GM18520 (cell line): ENCODE results near the gene NOL9.

ENCODE experiments used
- ATAC-seq: cut with Tn5 transposase; IDR thresholded peaks from one replicate; pipeline ENCODE4 v1.9.1; 2021; ENCODE audit not compliant: unreplicated experiment

NOL9 gene

GRCh38 chr1:6526316-6526715, 28.0 kb downstream of the NOL9 start:
- no peak for ATAC-seq

DNA sequence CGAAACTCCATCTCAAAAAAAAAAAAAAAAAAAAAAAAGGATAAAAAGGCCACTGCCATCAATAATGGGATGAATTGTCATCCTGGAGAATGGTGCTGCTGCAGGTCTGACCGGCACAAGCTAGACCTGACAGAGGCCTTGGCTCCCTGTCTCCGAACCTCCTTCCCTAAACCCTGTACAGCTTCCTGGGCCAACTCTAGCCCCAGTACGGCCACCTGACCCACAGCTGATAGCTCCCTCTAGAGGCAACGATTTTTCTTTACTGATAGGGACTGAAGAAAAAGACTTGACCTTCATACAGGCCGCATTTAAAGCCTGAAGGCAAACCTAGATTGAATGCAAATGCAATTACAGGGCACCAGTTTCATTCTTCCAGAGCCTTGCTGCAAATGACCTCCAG, 30.7 kb downstream of the NOL9 start:
- no peak for ATAC-seq

GRCh38 chr1:6521536-6521935, 32.8 kb downstream of the NOL9 start:
- no peak for ATAC-seq

DNA sequence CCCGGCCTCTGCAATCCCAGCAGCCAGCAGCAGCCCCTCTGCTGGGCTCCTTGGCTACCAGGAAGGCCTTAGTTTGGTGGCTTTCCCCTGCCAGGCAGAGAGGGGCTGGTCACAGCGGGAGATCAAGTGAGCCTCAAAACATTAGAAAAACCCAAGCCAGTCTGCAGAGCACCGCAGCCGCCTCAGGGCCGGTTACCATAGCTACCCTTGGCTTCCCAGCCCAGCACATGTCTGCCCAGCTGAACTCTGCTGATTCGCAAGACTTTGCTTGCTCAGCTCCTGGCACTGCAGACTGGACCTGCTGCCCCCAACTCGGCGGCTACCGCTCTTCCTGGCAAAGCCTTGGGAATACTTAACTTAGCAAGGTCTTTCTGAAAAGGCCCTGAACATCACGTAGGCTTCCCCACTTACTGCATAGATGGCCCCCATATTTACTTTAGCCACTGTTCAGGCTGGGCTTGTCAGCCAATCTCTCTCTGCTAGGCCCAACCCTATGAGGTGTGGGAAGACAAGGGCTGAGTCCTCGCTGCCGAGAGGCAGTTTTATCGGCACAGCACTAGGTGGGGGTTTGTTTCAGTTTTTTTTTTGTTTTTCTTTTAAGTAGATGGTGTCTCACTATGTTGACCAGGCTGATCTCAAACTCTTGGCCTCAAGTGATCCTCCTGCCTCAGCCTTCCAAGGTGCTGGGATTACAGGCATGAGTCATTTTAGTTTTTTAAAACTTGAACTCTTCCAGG, 34.2 kb downstream of the NOL9 start:
- no peak for ATAC-seq

DNA sequence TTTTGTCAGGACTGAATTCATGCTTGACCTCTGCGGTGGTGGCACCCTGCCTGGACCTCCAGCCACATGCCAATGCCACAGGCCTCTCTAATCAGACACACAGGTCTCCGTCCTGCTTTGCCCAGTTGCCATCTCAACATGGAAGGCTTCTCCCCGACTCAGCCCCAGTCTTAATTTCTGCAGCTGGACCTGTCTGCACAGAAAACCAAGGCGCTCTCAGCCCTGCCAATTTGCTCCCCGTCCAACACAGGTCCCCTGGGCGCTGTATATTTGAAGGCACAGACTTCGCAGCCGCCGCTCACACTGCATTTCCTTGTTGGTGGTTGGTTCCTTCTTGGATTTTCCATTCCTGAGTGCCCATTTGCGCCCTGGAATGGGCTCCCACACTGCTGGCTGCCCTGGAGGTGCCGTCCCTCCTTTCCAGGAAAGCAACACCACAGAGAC, 34.8 kb downstream of the NOL9 start:
- ATAC-seq, result no peak

DNA sequence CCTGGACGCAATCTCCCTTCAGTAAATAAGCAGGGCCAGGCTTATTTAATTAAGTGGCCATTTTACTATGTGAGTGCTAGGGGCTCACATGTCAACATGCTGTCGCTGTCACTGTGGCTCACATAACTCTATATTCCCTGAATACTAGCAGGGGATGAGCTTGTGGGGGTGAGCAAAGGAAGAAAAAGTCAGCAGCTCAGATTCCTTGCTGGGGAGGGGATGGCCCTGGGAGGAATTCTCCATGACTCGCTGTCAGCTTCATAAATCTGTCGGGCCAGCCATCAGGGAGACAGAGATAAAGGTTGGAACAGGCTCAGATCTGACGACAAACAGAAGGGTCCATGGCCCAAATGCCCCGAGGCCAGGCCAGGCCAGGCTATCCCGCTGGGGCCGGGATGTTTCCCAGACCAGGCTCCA, 36.9 kb downstream of the NOL9 start:
- no peak for ATAC-seq

GRCh38 chr1:6515771-6516170, 38.5 kb downstream of the NOL9 start:
- no peak for ATAC-seq

DNA sequence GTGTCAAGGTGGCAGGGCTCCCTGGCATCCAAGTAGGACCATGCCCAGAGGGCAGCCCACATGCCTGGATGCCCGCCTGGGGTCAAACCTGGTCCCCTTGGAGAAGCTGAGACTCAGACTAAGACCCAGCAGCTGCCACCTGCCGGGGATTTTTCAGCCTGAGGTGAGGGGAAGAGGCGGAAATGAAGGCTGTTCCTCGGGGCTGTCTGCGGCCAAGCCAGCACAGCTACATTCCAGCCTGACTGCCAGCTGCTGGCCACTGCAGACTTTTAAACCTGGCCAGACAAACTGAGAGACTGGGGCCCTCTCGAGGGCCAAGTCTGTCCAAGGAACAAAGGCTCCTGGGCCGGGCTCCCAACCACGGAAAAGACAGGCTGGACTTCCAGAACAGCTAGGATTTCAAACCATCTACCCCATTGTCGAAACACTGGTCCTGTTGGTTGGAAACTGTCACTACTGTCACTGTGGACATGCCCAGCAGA, 41.0 kb downstream of the NOL9 start:
- ATAC-seq, result no peak

DNA sequence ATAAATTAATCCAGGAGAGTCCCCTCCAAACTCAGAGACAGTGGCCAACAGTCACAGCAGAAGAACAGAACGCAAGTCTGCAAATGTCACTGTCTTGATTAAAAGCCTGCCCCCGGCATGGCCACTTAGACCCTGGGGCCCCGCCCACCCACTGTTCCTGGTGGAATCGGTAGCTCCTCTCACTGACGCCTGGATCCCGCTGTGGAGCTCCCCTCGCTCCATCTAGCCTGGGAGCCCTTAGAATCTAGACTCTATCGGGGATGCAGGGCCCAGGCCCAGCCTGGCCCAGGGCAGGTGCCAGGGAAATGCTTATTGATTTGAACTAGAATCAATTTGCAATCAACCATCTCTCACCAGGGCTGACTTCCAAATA, 41.4 kb downstream of the NOL9 start:
- no peak for ATAC-seq

DNA sequence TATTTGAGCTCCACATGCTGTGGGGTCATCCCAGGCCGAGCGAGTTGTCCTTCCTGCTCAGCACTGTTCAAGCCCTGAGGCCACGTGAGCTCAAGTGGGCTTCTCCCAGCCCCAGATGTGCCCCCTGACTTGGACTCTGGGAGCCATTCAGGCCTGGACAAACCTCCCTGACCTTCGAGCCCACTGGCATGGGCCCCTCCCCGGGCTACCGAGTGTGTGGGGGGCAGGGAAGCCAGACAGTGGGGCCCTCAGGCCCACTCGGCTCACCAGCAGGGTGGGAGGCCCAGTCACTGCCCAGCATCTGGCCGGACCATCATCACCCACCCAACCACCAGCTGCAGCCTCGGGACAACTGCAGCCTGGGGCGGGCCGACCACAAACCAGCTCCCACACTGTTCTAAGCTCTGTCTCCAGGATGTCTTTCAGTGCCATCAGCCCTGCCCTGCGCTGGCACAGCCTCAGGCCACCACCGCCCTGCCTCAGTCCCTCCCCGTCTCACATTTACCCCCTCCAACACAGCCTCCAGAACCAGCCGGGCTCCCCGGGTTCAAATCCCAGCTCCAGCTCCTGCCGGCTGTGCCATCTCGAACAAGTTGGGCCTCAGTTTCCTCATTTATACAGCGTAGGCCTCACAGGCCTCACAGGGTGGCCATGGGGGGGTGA, 41.9 kb downstream of the NOL9 start:
- ATAC-seq, result no peak

DNA sequence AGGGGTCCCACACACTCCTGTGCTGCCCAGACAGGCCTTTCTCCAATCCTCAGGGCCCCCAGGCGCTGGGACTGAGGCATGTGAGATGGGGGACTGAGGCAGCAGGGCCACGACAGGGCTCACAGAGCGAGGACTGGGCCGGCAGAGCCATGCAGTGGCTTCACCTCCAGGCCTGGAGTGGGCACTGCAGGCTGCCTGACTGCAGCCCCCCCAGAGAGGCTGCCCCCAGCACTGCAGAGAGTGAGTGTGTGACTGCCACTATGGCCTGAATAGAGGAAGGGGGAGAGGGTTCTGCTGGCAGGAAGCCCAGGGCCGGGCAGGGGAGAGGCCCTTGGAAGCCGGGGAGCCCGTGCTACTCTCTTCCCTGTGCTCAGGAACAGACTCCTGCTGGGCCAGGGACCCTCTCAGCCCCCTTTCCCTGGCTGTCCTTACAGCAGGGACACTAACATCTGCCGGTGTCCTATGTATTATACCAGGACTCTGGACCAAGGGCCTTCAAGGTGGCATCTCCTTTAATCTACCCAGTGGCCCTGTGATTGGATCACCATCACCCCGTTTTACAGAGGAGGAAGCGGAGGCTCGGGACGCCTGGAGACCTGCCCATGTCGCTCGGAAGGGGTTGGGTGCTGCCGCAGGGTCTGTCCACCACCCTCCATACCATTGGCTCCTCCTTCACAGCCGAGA, 42.6 kb downstream of the NOL9 start:
- no peak for ATAC-seq

DNA sequence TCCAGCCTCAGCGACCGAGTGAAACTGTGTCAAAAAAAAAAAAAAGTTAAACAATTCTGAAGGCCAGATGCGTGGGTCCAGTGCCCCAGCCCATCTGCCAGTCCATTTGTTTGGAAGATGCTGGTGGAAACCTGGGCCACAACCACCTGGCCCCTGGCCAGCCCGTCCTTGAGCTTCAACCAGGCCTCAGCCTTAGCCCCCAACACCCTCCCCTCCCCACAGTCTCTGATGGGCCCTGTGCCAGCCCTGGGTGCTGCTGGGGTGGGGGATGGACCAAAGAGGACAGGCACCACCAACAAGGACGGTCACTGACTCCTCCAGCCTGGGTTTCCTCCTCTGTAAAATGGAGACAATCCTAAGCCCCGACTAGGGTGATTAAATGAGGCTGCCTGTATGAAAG, 43.3 kb downstream of the NOL9 start:
- ATAC-seq, result no peak

GRCh38 chr1:6510493-6510892, 43.8 kb downstream of the NOL9 start:
- no peak for ATAC-seq

GRCh38 chr1:6509919-6510291, 44.4 kb downstream of the NOL9 start:
- ATAC-seq, result no peak

GRCh38 chr1:6509220-6509918, 44.9 kb downstream of the NOL9 start:
- ATAC-seq, result no peak

DNA sequence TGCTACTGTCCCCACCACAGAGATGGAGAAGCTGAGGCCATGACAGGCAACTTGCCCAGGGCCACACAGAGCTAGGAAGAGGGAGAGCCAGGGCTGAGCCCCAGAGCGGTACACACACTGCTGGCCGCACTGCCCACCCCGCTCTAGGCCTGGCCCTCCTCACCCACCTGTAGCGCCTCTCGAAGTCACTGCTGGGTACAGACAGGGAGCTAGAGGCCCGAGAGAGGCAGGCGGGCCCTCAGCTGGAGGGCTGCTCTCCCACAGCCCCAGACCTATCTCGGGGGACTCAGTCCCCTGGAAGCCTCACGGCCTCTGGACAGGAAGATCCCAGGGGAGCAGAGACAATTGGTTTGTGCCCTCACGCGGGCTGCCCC, 45.5 kb downstream of the NOL9 start:
- ATAC-seq, result no peak

- no peak for ATAC-seq
Measured at GRCh38 chr1:6508154-6508815, 46.0 kb downstream of the NOL9 start.

- no peak for ATAC-seq
Measured at GRCh38 chr1:6507461-6507911, 46.8 kb downstream of the NOL9 start.

GRCh38 chr1:6507037-6507428, 47.3 kb downstream of the NOL9 start:
- no peak for ATAC-seq

DNA sequence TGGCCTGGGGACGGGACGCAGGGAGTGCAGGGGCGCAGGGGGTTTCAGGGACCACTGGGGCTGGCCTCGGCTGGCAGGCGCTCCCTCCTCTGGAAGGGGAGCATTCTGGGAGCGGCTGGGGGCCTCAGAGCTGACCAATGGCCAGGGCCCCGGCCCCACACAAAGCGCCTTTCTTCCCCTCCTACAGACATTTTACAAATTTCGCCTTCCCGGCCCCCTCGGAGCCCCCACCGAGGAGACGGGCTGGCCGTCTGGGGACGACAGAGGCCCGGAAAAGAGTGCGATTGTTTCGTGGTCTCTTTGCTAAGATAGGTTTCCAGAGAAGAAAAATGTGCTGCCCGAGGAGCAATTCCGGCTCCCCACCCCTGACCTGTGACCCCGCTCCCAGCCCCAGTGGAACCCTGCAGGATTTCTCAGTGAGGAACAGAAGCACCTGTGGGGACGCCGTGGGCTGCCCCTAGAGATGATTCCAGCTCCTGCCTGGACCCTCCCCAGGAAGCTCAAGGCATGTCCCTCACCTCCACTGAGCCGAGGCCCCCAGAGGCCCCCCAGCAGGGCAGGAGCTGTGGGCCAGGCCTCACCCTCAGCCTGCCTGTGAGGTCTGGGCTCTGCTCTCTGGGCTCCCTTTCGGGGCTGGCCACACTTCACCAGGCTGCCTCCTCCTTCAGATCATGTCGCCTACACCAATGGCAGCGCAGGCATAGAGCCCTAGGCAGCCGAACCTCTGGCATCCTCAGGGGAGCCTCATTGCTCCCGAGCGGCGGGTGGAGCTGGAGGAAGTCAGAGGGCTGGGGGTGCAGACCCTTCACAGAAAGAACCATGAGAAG, 47.9 kb downstream of the NOL9 start:
- no peak for ATAC-seq
